ENCODE results near the gene ANAPC15. TPM values are rescaled to one million over a fixed set of nuclear protein-coding genes. Genes with fewer than 3 reads are reported as not detected.

The ANAPC15 gene
- total and polyA plus RNA-seq, 9 of the 15 experiments (the other 6 are each of a cell fraction or from before 2014, with no cell fraction given): 53.0 to 254 (median 75.7) TPM

DNA sequence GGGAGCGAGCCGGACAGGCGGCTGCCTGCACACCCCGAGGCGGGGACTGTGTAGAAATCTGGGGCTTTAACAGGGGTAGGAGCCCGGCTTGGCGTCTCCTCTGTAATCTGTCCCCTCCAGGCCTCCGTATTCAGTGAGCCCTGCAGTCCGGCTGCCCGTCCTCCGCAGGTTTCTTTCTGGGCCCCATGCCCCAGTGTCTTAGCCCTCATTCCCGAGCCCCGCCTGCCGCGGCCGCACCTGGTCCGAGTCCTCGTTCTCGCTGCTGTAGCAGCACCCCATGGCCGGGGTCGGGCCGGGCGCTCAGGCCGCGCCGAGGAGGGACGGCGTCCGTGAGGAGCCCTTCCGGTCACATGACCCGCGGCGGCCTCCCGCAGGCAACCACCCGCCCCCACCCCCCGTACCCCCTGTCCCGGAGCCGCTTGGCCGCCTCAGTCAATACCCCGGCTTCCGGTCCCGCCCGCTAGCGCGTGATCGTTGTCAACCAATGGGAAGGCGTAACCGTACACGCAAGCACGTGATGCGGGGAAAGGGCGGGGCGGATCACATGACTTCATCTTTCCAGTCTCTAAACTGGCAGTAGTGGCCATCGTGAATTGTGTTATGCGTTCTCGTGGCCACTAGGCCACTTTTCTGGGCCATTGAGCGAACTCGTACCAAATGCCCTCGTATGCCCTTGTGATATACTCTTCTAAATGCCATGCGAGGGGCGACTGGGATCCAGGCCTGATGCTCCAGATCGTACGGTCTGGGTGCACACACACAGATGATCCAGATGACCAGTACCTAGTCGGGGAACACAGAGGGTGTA, 9.3 kb downstream of the ANAPC15 start, which contains the start of gene LAMTOR1 (continued):
- TF ChIP-seq BHLHE40 (IDR thresholded peaks at IDR 0.05; ENCODE audit: low read length) (peak; percentile 99), ZFP1 (CRISPR knock-in tag; IDR thresholded peaks at IDR 0.05) (no peak), HSF4 (CRISPR knock-in tag; IDR thresholded peaks at IDR 0.05; ENCODE audit: borderline replicate concordance) (0 out of 2 replicates have a peak, but pooled peaks have one; percentile 36), MBD2 (IDR thresholded peaks at IDR 0.05; ENCODE audit: borderline replicate concordance, low read depth) (peak; percentile 44; the same call in 1 of the 2 replicates), HMGN3 (IDR thresholded peaks at IDR 0.05; ENCODE audit: borderline replicate concordance, extremely low read depth, insufficient read length, low read depth, low read length) (peak; percentile 70), MYBL2 (IDR thresholded peaks at IDR 0.05; ENCODE audit: low read depth) (no peak), MYBL2 (CRISPR knock-in tag; IDR thresholded peaks at IDR 0.05; ENCODE audit: borderline replicate concordance) (no peak), NCOR1 (IDR thresholded peaks at IDR 0.05) (no peak), DMBX1 (CRISPR knock-in tag; IDR thresholded peaks at IDR 0.05; ENCODE audit: borderline replicate concordance) (peak; percentile 30; the same call in 1 of the 2 replicates), TARDBP (IDR thresholded peaks at IDR 0.05) (peak; percentile 43; the same call in 1 of the 2 replicates), RBBP5 (IDR thresholded peaks at IDR 0.05; ENCODE audit: borderline replicate concordance, insufficient read depth, low read length, poor library complexity, severe bottlenecking) (peak; percentile 85)
- TF ChIP-seq, protein P1, sequence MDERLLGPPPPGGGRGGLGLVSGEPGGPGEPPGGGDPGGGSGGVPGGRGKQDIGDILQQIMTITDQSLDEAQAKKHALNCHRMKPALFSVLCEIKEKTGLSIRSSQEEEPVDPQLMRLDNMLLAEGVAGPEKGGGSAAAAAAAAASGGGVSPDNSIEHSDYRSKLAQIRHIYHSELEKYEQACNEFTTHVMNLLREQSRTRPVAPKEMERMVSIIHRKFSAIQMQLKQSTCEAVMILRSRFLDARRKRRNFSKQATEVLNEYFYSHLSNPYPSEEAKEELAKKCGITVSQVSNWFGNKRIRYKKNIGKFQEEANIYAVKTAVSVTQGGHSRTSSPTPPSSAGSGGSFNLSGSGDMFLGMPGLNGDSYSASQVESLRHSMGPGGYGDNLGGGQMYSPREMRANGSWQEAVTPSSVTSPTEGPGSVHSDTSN (CRISPR knock-in tag; IDR thresholded peaks at IDR 0.05; ENCODE audit: low read depth): no peak
- TF ChIP-seq, protein P1 (tag; conservative IDR thresholded peaks at IDR 0.05; ENCODE audit: low read depth): 0 out of 2 replicates have a peak, but pooled peaks have one; percentile 22
- TF ChIP-seq, protein P2, sequence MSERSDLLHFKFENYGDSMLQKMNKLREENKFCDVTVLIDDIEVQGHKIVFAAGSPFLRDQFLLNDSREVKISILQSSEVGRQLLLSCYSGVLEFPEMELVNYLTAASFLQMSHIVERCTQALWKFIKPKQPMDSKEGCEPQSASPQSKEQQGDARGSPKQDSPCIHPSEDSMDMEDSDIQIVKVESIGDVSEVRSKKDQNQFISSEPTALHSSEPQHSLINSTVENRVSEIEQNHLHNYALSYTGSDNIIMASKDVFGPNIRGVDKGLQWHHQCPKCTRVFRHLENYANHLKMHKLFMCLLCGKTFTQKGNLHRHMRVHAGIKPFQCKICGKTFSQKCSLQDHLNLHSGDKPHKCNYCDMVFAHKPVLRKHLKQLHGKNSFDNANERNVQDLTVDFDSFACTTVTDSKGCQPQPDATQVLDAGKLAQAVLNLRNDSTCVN (CRISPR knock-in tag; IDR thresholded peaks at IDR 0.05): no peak
- TF ChIP-seq, protein P3, sequence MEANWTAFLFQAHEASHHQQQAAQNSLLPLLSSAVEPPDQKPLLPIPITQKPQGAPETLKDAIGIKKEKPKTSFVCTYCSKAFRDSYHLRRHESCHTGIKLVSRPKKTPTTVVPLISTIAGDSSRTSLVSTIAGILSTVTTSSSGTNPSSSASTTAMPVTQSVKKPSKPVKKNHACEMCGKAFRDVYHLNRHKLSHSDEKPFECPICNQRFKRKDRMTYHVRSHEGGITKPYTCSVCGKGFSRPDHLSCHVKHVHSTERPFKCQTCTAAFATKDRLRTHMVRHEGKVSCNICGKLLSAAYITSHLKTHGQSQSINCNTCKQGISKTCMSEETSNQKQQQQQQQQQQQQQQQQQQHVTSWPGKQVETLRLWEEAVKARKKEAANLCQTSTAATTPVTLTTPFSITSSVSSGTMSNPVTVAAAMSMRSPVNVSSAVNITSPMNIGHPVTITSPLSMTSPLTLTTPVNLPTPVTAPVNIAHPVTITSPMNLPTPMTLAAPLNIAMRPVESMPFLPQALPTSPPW (CRISPR knock-in tag; IDR thresholded peaks at IDR 0.05): peak; percentile 99
- TF ChIP-seq, protein P4, sequence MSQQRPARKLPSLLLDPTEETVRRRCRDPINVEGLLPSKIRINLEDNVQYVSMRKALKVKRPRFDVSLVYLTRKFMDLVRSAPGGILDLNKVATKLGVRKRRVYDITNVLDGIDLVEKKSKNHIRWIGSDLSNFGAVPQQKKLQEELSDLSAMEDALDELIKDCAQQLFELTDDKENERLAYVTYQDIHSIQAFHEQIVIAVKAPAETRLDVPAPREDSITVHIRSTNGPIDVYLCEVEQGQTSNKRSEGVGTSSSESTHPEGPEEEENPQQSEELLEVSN (IDR thresholded peaks at IDR 0.05; ENCODE audit: borderline replicate concordance in 1 of 2, extremely low read depth in 1 of 2, insufficient read depth in 1 of 2, insufficient read length in 1 of 2, low read depth in 1 of 2, low read length in 1 of 2, poor library complexity in 1 of 2, severe bottlenecking in 1 of 2): peak; percentile 87 to 93
- TF ChIP-seq, protein P5, sequence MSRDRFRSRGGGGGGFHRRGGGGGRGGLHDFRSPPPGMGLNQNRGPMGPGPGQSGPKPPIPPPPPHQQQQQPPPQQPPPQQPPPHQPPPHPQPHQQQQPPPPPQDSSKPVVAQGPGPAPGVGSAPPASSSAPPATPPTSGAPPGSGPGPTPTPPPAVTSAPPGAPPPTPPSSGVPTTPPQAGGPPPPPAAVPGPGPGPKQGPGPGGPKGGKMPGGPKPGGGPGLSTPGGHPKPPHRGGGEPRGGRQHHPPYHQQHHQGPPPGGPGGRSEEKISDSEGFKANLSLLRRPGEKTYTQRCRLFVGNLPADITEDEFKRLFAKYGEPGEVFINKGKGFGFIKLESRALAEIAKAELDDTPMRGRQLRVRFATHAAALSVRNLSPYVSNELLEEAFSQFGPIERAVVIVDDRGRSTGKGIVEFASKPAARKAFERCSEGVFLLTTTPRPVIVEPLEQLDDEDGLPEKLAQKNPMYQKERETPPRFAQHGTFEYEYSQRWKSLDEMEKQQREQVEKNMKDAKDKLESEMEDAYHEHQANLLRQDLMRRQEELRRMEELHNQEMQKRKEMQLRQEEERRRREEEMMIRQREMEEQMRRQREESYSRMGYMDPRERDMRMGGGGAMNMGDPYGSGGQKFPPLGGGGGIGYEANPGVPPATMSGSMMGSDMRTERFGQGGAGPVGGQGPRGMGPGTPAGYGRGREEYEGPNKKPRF (IDR thresholded peaks at IDR 0.05; ENCODE audit: low read depth, low read length): no peak
